GM19023 (cell line): ENCODE measurements around the gene TLR3.
"Not testable (repeated sequence)": the region's sequence is repeated elsewhere in the genome, so short reads cannot be mapped to it uniquely, and the experiment has no call there.

ENCODE experiments used
- ATAC-seq: cut with Tn5 transposase; IDR thresholded peaks from one replicate; pipeline ENCODE4 v1.9.1; 2021; ENCODE audit warnings: mild to moderate bottlenecking, moderate library complexity; ENCODE audit not compliant: unreplicated experiment

Gene TLR3

DNA sequence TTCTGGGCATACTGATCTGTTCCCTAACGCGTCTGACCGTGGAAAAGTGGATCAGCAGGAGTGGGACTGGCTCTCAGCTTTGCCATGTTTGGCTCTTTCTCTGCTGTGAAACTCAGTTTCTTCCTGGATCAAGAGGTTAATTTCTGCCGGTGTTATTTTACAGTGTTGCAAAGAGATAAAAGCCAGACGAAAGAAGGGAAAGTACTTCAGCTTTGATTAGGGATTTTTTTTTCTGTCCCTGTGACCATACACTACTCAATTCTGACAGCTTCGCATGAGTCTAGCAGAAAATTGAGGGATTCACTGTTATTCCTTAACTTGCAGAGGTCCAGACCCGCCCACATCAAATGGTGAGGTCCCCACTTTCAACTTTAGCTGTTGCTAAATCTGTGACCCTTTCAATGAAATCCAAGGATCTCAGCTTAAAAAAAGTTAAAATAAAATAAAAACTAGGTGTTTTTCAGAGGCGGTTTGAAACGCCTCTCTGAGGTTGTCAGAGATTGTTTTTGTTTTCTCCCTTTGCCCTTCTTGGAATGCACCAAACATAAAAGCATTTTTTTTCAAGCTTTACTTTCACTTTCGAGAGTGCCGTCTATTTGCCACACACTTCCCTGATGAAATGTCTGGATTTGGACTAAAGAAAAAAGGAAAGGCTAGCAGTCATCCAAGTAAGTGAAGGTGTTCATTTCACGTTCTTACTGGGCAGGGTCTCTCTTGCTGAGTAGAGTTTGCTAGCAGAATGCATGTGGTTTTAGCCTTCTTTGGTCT is at the start of gene TLR3:
Gene TLR3, plus strand, starts transcription at position 576 of the 768 bp plus-strand sequence. CDS start 7,464 bp downstream, outside the sequence.
- no peak for ATAC-seq

- ATAC-seq = no peak
These were observed 49.7 kb upstream of the TLR3 start for GRCh38 chr4:186019269-186019668.

DNA sequence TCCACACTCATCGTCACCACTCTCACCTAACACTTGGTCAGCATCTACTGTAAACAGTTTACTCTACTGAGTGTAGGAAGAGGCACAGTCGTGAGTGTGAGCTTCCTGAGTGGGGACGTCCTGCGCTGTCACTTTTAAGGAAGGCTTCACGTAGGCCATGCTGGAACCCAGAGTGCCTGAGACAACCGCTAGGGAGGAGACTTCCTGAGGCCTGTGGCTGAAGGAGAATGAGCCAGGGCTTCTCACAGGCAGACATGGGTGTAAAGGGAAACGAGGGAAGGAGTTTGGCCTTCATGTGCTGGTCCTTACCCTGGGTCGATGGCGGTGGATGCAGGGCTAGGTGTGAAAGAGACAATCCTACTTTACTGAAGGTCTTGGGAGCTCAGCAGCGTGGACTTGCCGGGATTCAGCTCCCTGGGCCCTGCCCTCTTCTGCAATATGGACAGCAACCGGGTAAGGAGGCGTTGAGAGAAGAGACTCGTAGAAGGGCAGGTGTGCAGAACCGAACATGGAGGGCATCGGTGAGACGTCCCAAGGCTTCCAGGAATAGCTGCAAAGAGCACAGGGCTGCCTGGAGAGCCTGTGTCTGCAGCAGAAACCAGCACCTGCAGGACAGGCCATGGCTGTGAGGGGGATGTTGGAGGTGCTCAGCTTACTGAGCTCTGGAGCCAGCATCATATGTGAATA is 48.7 kb upstream of the TLR3 start:
- ATAC-seq = no peak

DNA sequence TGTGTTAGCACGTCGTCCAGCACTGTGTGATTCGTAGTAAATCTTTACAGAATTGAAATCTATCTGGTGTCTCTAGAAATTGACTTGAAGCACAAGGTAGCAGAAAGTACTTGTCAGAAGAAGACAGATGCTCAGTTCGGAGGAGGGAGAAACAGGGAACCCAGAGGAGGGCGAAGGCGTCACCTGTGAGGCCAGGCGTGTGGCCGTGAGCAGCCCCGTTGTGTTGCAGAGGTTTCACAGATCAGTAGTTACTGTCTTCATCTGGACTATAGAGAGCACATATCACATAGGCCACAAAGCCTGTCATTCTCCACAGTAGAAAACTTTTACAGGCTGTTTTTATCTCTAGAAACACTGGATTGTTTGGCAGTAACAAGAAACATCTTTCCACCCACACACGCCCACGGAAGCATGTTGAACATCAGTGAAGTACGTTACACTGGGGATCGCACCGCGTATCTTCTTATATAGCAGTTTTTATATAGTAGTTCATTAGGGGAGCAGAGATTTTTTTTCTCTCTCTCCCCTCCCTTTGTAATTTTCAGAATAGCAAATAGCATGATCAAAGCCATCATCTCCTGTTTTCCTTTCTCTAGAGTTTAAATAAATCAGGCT is 48.1 kb upstream of the TLR3 start:
- no peak for ATAC-seq

DNA sequence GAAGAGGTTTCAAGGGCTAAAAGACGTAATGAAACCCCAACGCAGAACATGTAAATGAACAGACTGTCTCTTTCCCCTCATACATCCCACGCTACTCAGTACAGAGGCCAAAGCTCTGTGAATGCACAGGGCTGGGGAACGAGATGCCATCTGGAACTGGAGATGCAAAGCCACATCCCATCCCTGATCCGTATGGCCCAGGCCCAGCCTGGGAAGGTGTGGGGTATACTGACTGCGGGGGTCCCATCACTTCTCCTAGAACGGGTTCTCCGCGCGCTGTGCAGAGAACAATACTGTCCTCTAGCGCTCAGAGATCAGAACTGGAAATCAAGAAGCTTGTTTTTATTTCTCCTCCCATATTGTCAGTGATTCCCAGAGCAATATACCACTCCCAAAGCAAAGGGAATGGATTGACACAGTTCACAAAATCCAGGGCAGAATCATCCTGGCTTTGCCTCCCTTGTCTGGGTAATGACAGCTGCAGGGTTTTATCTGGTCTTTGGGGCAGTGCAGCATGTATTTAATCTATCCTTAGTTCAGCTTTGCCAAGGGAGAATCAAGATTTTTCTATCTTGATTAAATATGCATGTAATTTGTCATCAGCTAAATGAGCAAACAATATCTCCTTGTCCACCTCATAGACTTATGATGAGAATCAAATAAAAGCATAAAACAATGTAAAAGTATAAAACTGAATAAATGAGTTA is 47.3 kb upstream of the TLR3 start:
- no peak for ATAC-seq

DNA sequence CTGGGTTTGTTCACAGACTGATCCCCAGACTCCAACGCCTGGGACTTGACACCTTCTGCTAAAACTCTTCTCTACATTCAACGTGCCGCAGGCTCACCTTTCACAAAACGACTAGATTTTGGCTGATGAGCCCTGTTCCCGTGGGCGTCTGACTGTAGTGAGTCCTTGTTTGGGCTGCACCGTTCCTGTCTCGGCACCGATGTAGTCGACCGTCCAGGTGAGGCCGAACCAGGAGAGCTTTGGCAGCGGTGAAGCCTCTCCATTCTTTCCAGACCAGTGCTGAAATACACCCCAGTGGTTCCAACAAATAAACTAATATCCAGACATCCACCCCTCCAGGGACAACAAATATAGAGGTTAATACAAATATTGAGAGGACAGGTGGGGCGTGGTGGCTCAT is 45.0 kb upstream of the TLR3 start:
- ATAC-seq = no peak

- ATAC-seq = no peak
These were observed 44.1 kb upstream of the TLR3 start for GRCh38 chr4:186024637-186025407.

- no peak for ATAC-seq
These were observed 43.6 kb upstream of the TLR3 start for GRCh38 chr4:186025408-186025690.

GRCh38 chr4:186027405-186027804 is 41.6 kb upstream of the TLR3 start:
- no peak for ATAC-seq

GRCh38 chr4:186029571-186030398 is 39.2 kb upstream of the TLR3 start:
- ATAC-seq = no peak

DNA sequence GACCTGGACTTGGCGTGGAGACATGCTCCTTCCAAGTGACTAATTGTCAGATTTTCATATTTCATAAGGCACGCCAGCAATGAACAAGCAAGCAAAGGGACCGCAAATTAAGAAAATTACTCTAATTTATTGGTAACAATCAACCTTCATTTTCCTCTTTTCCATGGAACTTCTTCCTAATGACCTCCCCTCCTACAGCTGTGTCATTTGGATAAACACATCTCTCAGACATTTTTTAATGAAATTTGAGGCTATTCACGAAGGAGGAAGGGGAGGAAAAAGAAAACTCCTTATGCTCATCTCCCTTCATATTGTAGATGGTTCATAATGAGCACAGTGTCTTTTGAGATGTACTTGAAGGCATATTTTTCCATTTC is 38.6 kb upstream of the TLR3 start:
- no peak for ATAC-seq

GRCh38 chr4:186030795-186031194 is 38.2 kb upstream of the TLR3 start:
- no peak for ATAC-seq

DNA sequence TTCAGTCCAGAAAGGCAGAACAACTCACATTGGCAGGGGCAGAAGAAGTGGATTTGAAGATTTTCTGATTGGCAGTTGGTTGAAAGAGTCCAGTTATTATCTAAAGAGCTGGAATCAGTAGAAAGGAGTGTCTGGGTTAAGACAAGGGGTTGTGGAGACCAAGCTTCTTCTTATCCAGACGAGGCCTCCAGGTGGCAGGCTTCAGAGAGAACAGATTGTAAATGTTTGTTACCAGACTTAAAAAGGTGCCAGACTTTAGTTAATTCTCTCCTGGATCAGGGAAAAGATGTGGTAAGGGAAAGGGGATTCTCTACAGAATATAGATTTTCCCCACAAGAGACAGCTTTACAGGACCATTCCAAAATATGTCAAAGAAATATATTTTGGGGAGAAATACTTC is 36.7 kb upstream of the TLR3 start:
- no peak for ATAC-seq

GRCh38 chr4:186033027-186033426 is 35.9 kb upstream of the TLR3 start:
- ATAC-seq = no peak

DNA sequence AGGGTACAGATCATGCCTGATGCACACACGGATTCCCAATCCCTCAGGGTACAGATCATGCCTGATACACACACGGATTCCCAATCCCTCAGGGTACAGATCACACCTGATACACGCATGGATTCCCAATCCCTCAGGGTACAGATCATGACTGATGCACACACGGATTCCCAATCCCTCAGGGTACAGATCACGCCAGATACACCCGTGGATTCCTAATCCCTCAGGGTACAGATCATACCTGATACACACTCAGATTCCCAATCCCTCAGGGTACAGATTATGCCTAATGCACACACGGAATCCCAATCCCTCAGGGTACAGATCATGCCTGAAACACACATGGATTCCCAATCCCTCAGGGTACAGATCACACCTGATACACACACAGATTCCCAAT is 34.3 kb upstream of the TLR3 start:
- ATAC-seq = not testable (repeated sequence)

DNA sequence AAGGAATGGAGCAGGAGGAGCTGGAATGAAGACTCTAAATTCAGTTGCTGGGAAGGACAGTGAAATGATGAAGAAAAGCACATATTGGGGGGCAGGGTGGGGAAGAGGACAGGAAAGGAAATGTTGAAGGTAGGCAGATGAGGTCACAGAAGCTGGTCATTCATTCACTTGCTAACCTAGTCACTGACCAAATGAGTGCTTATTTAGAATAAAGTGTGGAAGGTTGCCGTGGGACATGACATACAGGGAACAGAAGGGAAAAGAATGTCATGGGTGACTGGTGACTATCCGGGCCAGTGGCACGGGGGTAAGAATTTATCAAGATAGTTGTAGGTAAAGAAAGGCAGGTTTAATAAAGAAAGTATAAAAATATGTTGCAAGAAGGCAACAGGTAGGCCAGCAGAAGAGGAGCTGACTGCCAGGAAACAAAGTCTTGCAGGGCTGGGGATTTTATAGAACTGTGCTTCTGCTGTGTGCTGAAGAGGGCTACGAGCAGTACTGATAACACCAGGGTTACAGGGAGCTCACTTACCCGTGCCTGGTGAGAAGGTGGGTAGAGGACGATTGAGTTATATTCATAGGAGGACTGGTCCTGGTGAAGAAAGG is 31.9 kb upstream of the TLR3 start:
- no peak for ATAC-seq

GRCh38 chr4:186037692-186038658 is 31.0 kb upstream of the TLR3 start:
- peak; percentile 71 for ATAC-seq

DNA sequence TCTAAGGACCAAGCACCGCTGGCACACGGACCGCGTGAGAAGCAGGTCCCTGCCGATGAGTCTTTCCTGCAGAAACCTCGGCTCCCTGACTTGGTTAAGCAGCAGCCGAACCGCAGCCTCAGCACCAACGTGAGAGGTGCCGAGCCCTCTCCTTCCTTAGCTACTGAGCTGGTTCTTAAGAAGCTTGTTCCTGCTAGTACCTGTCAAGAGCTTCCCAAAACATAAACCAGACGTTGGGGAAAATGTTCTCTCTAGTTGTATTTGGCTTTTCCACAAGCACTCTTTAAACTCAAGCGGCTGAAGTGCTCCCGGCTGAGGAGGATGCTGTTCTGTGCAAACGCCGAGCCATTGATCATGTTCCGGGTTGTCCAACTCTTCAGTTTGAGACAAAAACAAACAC is 29.3 kb upstream of the TLR3 start:
- ATAC-seq = no peak

- ATAC-seq = no peak
These were observed 28.6 kb upstream of the TLR3 start for GRCh38 chr4:186040316-186040715.
